ENCODE results near the gene KIZ. TPM values are rescaled to one million over a fixed set of nuclear protein-coding genes. Genes with fewer than 3 reads are reported as not detected.

The KIZ gene
- 10 to 100 TPM; 29.3 to 36.7 (median 32.5) TPM for polyA plus RNA-seq (ENCODE audit: insufficient read length in 4 of 4)

GRCh38 chr20:21125849-21126580 is at the start of gene KIZ:
Gene KIZ, plus strand, starts transcription at chr20:21126082. Its CDS starts 34 bp downstream, at chr20:21126116.
- peak; percentile 87 to 92 (median 89) for DNase-seq (ENCODE audit: low read depth in 4 of 4, low spot score in 3 of 4)

GRCh38 chr20:21077809-21078345 is 48.0 kb upstream of the KIZ start:
- no peak for DNase-seq (ENCODE audit: low read depth in 4 of 4, low spot score in 3 of 4)

GRCh38 chr20:21082584-21082983 is 43.3 kb upstream of the KIZ start:
- no peak for DNase-seq (ENCODE audit: low read depth in 4 of 4, low spot score in 3 of 4)

- DNase-seq (ENCODE audit: low read depth in 4 of 4, low spot score in 3 of 4), result no peak
Measured at GRCh38 chr20:21083825-21084325, 42.0 kb upstream of the KIZ start.

- DNase-seq (ENCODE audit: low read depth in 4 of 4, low spot score in 3 of 4), result no peak
Measured at GRCh38 chr20:21087862-21088540, 37.9 kb upstream of the KIZ start.

GRCh38 chr20:21089391-21089790 is 36.5 kb upstream of the KIZ start:
- no peak for DNase-seq (ENCODE audit: low read depth in 4 of 4, low spot score in 3 of 4)

GRCh38 chr20:21090111-21090618 is 35.7 kb upstream of the KIZ start:
- no peak for DNase-seq (ENCODE audit: low read depth in 4 of 4, low spot score in 3 of 4)

- no peak for DNase-seq (ENCODE audit: low read depth in 4 of 4, low spot score in 3 of 4)
Measured at GRCh38 chr20:21090721-21091120, 35.2 kb upstream of the KIZ start.

GRCh38 chr20:21092806-21093205 is 33.1 kb upstream of the KIZ start:
- DNase-seq (ENCODE audit: low read depth in 4 of 4, low spot score in 3 of 4), result no peak

GRCh38 chr20:21096321-21097043 is 29.4 kb upstream of the KIZ start:
- no peak for DNase-seq (ENCODE audit: low read depth in 4 of 4, low spot score in 3 of 4)

GRCh38 chr20:21099751-21100577 is 25.9 kb upstream of the KIZ start:
- DNase-seq (ENCODE audit: low read depth in 4 of 4, low spot score in 3 of 4), result no peak

- DNase-seq (ENCODE audit: low read depth in 4 of 4, low spot score in 3 of 4), result no peak
Measured at GRCh38 chr20:21100578-21101452, 25.1 kb upstream of the KIZ start.

GRCh38 chr20:21101453-21101931 is 24.4 kb upstream of the KIZ start:
- no peak for DNase-seq (ENCODE audit: low read depth in 4 of 4, low spot score in 3 of 4)

- DNase-seq (ENCODE audit: low read depth in 4 of 4, low spot score in 3 of 4), result no peak
Measured at GRCh38 chr20:21101932-21102575, 23.8 kb upstream of the KIZ start.

GRCh38 chr20:21102603-21103311 is 23.1 kb upstream of the KIZ start:
- DNase-seq (ENCODE audit: low read depth in 4 of 4, low spot score in 3 of 4), result no peak

- no peak for DNase-seq (ENCODE audit: low read depth in 4 of 4, low spot score in 3 of 4)
Measured at GRCh38 chr20:21103582-21104465, 22.1 kb upstream of the KIZ start.

GRCh38 chr20:21104466-21104761 is 21.5 kb upstream of the KIZ start:
- no peak for DNase-seq (ENCODE audit: low read depth in 4 of 4, low spot score in 3 of 4)

All from right renal pelvis (tissue), 4 donors.